Activated CD4-positive, alpha-beta T cell treated with anti-CD3 and anti-CD28 coated beads for 36 hours (primary cell): ENCODE measurements around the gene AMACR. TPM values are rescaled to one million over a fixed set of nuclear protein-coding genes. Genes with fewer than 3 reads are reported as not detected.

Experiments used
- ATAC-seq: fragments of 200-7000 bp; cut with Tn5 transposase; one replicate; pipeline ENCODE4 v1.10.0; 2021; ENCODE audit warnings: mild to moderate bottlenecking, moderate library complexity
- CTCF ChIA-PET: fragments of 350-600 bp; sonication (Branson Sonifier 250); formaldehyde crosslinking; loops from one replicate; lab custom pipeline; 2021; ENCODE audit warnings: antibody characterized with exemption; lab: Charles Lee
- POLR2A ChIA-PET: fragments of 350-600 bp; sonication (Branson Sonifier 250); formaldehyde crosslinking; loops from one replicate; lab custom pipeline; 2021; ENCODE audit warnings: antibody characterized with exemption, inconsistent platforms; lab: Charles Lee
- DNase-seq: peaks from one replicate; pipeline ENCODE4 v3.0.0-alpha.2; 2020
- H3K27ac Mint-ChIP-seq: one replicate; pipeline ENCODE4 v1.8.0; 2021; ENCODE audit warnings: mixed read lengths
- H3K27me3 Mint-ChIP-seq: one replicate; pipeline ENCODE4 v1.8.0; 2021; ENCODE audit warnings: mixed read lengths
- H3K36me3 Mint-ChIP-seq: one replicate; pipeline ENCODE4 v1.8.0; 2021; ENCODE audit warnings: low read depth, mixed read lengths
- H3K4me1 Mint-ChIP-seq: one replicate; pipeline ENCODE4 v1.8.0; 2021; ENCODE audit warnings: mixed read lengths
- H3K4me3 Mint-ChIP-seq: one replicate; pipeline ENCODE4 v1.8.0; 2021; ENCODE audit warnings: mild to moderate bottlenecking, moderate library complexity, mixed read lengths
- H3K9me3 Mint-ChIP-seq: one replicate; pipeline ENCODE4 v1.8.0; 2021; ENCODE audit warnings: low read depth, mixed read lengths
- intact Hi-C, 2 experiments: fragments of 100-400 bp; cut with DNase I in 1 of 2; cut with micrococcal nuclease in 1 of 2; formaldehyde crosslinking; loops; one replicate each; pipeline versions ENCODE4 v1.14.2 to v1.15.1; 2022 to 2024; cut with DNase I, micrococcal nuclease
- total RNA-seq, 2 experiments: library from RNA; stranded (reverse); gene quantifications; one replicate each; pipeline ENCODE4 v1.2.3, GENCODE V29; 2021

Gene AMACR
- total RNA-seq: 1 to 10 TPM; 3.3 to 6.0 TPM

DNA sequence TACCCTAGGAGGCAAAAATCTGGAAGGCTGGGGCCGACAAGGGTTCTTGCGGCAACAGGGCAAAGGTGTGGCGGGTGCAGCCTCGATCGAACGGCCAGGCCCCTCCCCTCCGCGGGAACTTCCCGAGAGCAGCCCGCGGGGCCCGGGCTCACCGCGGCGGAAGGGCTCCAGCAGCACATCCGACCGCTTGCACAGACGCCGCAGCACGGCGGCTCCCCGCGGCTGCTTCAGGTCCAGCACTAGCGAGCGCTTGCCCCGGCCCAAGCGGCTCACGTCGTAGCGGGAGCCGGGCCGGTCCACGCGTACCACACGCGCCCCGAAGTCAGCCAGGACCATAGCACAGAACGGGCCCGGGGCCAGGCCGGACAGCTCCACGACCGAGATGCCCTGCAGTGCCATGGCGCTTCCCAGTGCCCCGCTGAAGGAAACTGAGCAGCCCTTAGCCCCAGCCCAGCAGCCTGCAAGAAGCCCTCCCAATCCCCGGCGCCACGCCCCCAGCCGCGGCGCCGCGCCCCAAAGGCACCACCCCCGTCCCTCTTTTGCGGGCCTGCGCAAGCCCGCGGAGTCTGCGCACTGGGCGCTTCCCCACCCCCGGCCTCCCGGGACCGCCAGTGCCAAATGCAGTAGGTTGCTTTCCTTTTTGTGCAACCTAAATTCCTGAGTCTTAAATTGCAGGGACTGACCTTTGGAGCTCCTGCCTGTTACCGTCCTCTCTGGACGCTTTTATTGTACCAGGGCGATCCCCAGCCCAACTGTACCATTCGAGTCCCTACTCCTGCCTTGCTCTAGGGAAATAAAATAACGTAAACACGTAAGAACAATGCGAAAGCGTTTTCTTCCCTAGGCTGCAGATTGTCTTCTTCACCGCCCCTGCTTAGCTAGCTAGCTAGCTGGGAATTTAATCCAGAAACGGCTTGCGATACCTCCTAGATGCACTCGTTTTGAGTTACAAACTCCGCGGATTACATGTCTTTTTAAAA lies at the start of gene AMACR:
Gene AMACR, minus strand, starts transcription at position 430 of the 980 bp plus-strand sequence. Its CDS starts 31 bp downstream, at position 399.
- intact Hi-C loops: loop anchor here (1.0 to 10.0 kb wide), 8 partner anchors 567 to 1696 kb away; partner anchors contain the start of genes DNAJC21 (in 2 of the 2), TARS1 (in 2 of the 2), BRIX1 (in 1 of the 2) and MTMR12 (in 1 of the 2)
- Mint-ChIP-seq H3K4me1 (peaks cover 32% of the 10 kb centered on the region), H3K27ac (peak within 1 kb of the TSS; percentile 90), H3K9me3 (no peaks in the 10 kb centered on the region), H3K4me3 (peak within 1 kb of the TSS; percentile 77), H3K27me3 (no peaks in the 10 kb centered on the region), H3K36me3 (peaks cover 2% of the 10 kb centered on the region)
- DNase-seq: peak; percentile 96
- ATAC-seq: peak; percentile 95
- ChIA-PET CTCF (interaction anchor here (0.5 to 2.0 kb wide), 6 partner anchors 9 to 476 kb away, joined by 3 to 9 read pairs (median 5); no protein-coding TSS in a partner anchor), POLR2A (interaction anchor here (1.2 kb wide), 1 partner anchor 14 kb away, joined by 3 read pairs; no protein-coding TSS in a partner anchor)

DNA sequence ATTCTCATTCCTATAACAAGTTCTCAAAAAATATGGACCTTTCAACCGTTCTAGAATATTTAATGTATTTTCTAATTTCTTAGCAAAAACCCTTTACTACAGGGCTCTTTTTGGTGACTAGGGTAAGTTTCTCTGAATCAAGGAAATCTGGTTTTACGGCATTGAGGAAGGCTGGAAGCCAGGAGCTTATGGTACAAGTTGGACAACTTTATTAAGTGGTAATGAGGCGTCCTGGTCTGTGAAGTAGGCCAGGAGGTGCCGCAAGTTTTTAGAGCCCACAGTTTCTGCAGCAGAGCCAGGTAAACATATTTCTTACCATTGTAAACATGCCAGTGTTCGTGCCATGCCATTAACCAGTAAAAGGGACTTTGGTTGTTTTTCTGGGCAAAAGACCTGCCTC lies 49.7 kb upstream of the AMACR start:
- ChIA-PET CTCF (no interaction called here), POLR2A (no interaction called here)
- Mint-ChIP-seq H3K9me3 (no peaks in the 10 kb centered on the region), H3K36me3 (peaks cover 3% of the 10 kb centered on the region), H3K4me1 (peaks cover 2% of the 10 kb centered on the region), H3K27ac (no peak overlapping the region), H3K4me3 (no peak overlapping the region), H3K27me3 (no peaks in the 10 kb centered on the region)
- DNase-seq: no peak
- no peak for ATAC-seq
- intact Hi-C loops: no loop called here

DNA sequence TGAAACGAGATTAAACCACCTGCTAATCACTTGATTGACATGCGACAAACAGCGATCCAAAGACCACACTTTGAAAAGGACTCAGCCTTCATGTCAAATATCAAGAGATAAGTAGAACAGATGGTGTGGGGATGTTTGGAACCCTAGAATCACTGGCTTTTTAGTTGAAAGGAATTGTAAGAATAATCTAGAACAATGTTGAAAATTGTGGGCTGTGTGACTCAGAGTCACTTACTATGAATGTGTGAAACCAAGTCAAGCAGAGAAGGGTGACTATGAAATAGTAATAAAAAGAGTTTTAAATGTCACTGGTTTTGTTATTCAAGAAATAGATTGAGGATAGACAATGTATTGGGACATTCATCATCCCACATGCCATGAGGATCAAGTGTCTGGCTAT lies 49.3 kb upstream of the AMACR start:
- ChIA-PET POLR2A (no interaction called here), CTCF (no interaction called here)
- Mint-ChIP-seq H3K4me3 (no peak overlapping the region), H3K36me3 (peaks cover 3% of the 10 kb centered on the region), H3K9me3 (no peaks in the 10 kb centered on the region), H3K27ac (no peak overlapping the region), H3K4me1 (peaks cover 2% of the 10 kb centered on the region), H3K27me3 (no peaks in the 10 kb centered on the region)
- ATAC-seq: peak; percentile 58
- DNase-seq: no peak
- intact Hi-C loops: no loop called here

DNA sequence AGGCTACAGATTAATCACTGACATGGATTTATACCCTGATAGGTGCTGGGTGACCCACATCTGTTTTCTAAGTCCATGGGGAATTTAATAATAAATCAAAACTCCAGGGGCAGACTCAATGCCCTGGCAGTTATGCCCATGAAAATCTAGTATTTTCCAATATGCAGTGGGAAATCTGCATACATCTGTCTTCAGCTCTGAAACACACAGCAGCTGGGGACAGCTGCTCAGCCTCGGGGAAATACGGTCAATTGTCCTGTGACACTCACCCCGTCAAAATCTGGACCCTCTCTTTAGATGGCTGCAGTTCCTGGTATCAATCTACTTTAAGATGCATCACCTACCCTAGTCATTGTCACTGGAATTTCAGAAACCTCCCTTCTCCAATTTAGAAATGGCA lies 47.8 kb upstream of the AMACR start:
- intact Hi-C loops: no loop called here
- peaks cover 2% of the 10 kb centered on the region for H3K4me1 Mint-ChIP-seq
- DNase-seq (no peak), ATAC-seq (no peak)
- ChIA-PET POLR2A (no interaction called here), CTCF (no interaction called here)
- no peaks in the 10 kb centered on the region for H3K9me3 Mint-ChIP-seq
- no peaks in the 10 kb centered on the region for H3K27me3 Mint-ChIP-seq
- H3K4me3 Mint-ChIP-seq: no peak overlapping the region
- peaks cover 6% of the 10 kb centered on the region for H3K36me3 Mint-ChIP-seq
- no peak overlapping the region for H3K27ac Mint-ChIP-seq

- DNase-seq (no peak), ATAC-seq (no peak)
- H3K4me1 Mint-ChIP-seq: peaks cover 2% of the 10 kb centered on the region
- no peaks in the 10 kb centered on the region for H3K27me3 Mint-ChIP-seq
- POLR2A ChIA-PET: no interaction called here
- H3K27ac Mint-ChIP-seq: no peak overlapping the region
- H3K9me3 Mint-ChIP-seq: no peaks in the 10 kb centered on the region
- CTCF ChIA-PET: interaction anchor here (0.6 kb wide), 1 partner anchor 660 kb away, joined by 3 read pairs; no protein-coding TSS in a partner anchor
- intact Hi-C loops: no loop called here
- H3K36me3 Mint-ChIP-seq: peaks cover 8% of the 10 kb centered on the region
- no peak overlapping the region for H3K4me3 Mint-ChIP-seq
These were observed 46.5 kb upstream of the AMACR start for GRCh38 chr5:34054400-34054729.

DNA sequence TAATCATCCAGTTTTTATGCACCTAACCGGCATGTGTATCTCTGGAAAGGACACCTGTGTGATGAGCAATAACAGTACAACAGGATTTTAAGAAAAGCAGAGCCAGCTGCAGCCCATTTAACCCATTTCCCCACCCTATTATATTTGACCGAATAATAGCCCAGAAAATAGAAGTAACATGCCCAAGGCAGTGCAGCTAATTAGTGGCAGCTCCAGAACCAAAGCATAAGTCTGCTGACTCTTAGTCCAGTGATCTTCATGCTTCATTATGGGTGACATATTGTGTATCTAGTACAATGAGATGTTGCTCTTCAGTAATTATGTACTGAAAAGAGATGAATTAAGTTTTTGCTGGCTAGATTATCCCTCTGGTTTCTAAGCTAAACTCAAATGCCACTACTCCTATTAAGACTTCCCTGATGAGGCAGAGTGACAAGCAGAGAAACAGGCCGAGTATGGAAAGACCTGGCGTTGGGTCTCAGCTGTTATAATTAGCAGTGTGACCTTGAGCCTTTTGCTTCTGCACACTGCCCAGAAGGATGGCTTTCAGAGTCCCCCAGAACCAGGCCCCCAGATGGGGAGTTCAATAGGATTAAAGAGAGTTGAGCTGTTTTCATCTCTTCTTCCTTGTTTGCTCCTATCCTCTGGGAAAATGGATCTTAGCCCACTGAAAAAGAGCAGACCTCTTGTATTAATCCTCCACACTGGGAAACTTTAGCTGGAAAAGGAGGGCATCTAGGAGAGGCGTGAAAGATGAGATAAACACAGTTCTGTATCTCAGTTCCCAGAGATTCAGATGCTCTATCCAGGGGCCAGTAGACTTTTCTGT lies 45.9 kb upstream of the AMACR start:
- POLR2A ChIA-PET: no interaction called here

GRCh38 chr5:34053133-34053532 lies 45.3 kb upstream of the AMACR start:
- POLR2A ChIA-PET: no interaction called here
- ATAC-seq (no peak), DNase-seq (no peak)
- H3K4me3 Mint-ChIP-seq: no peak overlapping the region
- H3K9me3 Mint-ChIP-seq: no peaks in the 10 kb centered on the region
- H3K27me3 Mint-ChIP-seq: no peaks in the 10 kb centered on the region
- peaks cover 10% of the 10 kb centered on the region for H3K36me3 Mint-ChIP-seq
- intact Hi-C loops: no loop called here
- CTCF ChIA-PET: interaction anchor here (0.8 kb wide), 1 partner anchor 18 kb away, joined by 3 read pairs; no protein-coding TSS in a partner anchor
- peaks cover 2% of the 10 kb centered on the region for H3K4me1 Mint-ChIP-seq
- H3K27ac Mint-ChIP-seq: no peak overlapping the region

More for the DNA sequence above, 45.9 kb upstream of the AMACR start:
- Mint-ChIP-seq H3K9me3 (no peaks in the 10 kb centered on the region), H3K4me1 (peaks cover 2% of the 10 kb centered on the region), H3K27ac (no peak overlapping the region), H3K36me3 (peaks cover 8% of the 10 kb centered on the region), H3K4me3 (no peak overlapping the region), H3K27me3 (no peaks in the 10 kb centered on the region)
- ATAC-seq (no peak), DNase-seq (no peak)
- intact Hi-C loops: no loop called here
- CTCF ChIA-PET: interaction anchor here (0.6 kb wide), 1 partner anchor 661 kb away, joined by 3 read pairs; no protein-coding TSS in a partner anchor

GRCh38 chr5:34051374-34051980 lies 43.6 kb upstream of the AMACR start:
- H3K36me3 Mint-ChIP-seq: peaks cover 9% of the 10 kb centered on the region
- no peak for DNase-seq
- intact Hi-C loops: no loop called here
- H3K9me3 Mint-ChIP-seq: no peaks in the 10 kb centered on the region
- ChIA-PET POLR2A (interaction anchor here (0.6 kb wide), 1 partner anchor 71 kb away, joined by 3 read pairs; no protein-coding TSS in a partner anchor), CTCF (no interaction called here)
- no peaks in the 10 kb centered on the region for H3K27me3 Mint-ChIP-seq
- H3K27ac Mint-ChIP-seq: no peak overlapping the region
- ATAC-seq: no peak
- H3K4me1 Mint-ChIP-seq: no peaks in the 10 kb centered on the region
- H3K4me3 Mint-ChIP-seq: no peak overlapping the region

- Mint-ChIP-seq H3K4me1 (no peaks in the 10 kb centered on the region), H3K27me3 (no peaks in the 10 kb centered on the region), H3K9me3 (no peaks in the 10 kb centered on the region), H3K36me3 (peaks cover 8% of the 10 kb centered on the region), H3K4me3 (no peak overlapping the region), H3K27ac (no peak overlapping the region)
- ChIA-PET POLR2A (no interaction called here), CTCF (no interaction called here)
- intact Hi-C loops: no loop called here
- DNase-seq: no peak
- no peak for ATAC-seq
These were observed 40.1 kb upstream of the AMACR start for GRCh38 chr5:34047774-34048572.

GRCh38 chr5:34047143-34047542 lies 39.3 kb upstream of the AMACR start:
- ChIA-PET POLR2A (no interaction called here), CTCF (no interaction called here)
- ATAC-seq (no peak), DNase-seq (no peak)
- Mint-ChIP-seq H3K9me3 (no peaks in the 10 kb centered on the region), H3K27ac (no peak overlapping the region), H3K36me3 (peaks cover 8% of the 10 kb centered on the region), H3K4me3 (no peak overlapping the region), H3K27me3 (no peaks in the 10 kb centered on the region), H3K4me1 (no peaks in the 10 kb centered on the region)
- intact Hi-C loops: no loop called here
